Measurements from ENCODE around the gene CNN1. TPM values are rescaled to one million over a fixed set of nuclear protein-coding genes. Genes with fewer than 3 reads are reported as not detected.

CNN1 gene
- total and polyA plus RNA-seq, 9 of the 15 experiments (the other 6 are each of a cell fraction or from before 2014, with no cell fraction given), result 0.23 to 10.6 (median 5.2) TPM

GRCh38 chr19:11547929-11548700 is 9.5 kb downstream of the CNN1 start (continued):
- TF ChIP-seq ZNF766 (CRISPR knock-in tag; conservative IDR thresholded peaks at IDR 0.05), result no peak
- no peak for TF ChIP-seq HDAC3 (IDR thresholded peaks at IDR 0.05; ENCODE audit: borderline replicate concordance, partially characterized antibody)
- no peak for TF ChIP-seq CHAMP1 (IDR thresholded peaks at IDR 0.05)
- TF ChIP-seq, protein P1, sequence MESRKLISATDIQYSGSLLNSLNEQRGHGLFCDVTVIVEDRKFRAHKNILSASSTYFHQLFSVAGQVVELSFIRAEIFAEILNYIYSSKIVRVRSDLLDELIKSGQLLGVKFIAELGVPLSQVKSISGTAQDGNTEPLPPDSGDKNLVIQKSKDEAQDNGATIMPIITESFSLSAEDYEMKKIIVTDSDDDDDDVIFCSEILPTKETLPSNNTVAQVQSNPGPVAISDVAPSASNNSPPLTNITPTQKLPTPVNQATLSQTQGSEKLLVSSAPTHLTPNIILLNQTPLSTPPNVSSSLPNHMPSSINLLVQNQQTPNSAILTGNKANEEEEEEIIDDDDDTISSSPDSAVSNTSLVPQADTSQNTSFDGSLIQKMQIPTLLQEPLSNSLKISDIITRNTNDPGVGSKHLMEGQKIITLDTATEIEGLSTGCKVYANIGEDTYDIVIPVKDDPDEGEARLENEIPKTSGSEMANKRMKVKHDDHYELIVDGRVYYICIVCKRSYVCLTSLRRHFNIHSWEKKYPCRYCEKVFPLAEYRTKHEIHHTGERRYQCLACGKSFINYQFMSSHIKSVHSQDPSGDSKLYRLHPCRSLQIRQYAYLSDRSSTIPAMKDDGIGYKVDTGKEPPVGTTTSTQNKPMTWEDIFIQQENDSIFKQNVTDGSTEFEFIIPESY (CRISPR knock-in tag; IDR thresholded peaks at IDR 0.05), result no peak
- no peak for TF ChIP-seq TCFL5 (CRISPR knock-in tag; conservative IDR thresholded peaks at IDR 0.05)
- no peak for TF ChIP-seq KAT2B (IDR thresholded peaks at IDR 0.05; ENCODE audit: low read depth, low read length)
- peak; percentile 52 for TF ChIP-seq CHD4 (IDR thresholded peaks at IDR 0.05; ENCODE audit: insufficient read depth, insufficient replicate concordance, low read depth, low read length, poor library complexity, severe bottlenecking)
- no peak for TF ChIP-seq CBFB (CRISPR knock-in tag; IDR thresholded peaks at IDR 0.05)
- no peak for TF ChIP-seq PTBP1 (IDR thresholded peaks at IDR 0.05; ENCODE audit: low read depth, low read length)
- TF ChIP-seq ATF3 (IDR thresholded peaks at IDR 0.05), result peak; percentile 64
- TF ChIP-seq ATF3 (CRISPR knock-in tag; conservative IDR thresholded peaks at IDR 0.05), result no peak
- TF ChIP-seq HOXB6 (CRISPR knock-in tag; IDR thresholded peaks at IDR 0.05; ENCODE audit: borderline replicate concordance), result no peak
- TF ChIP-seq ILK (tag; IDR thresholded peaks at IDR 0.05; ENCODE audit: borderline replicate concordance, low read depth), result no peak
- no peak for TF ChIP-seq ZNF778 (CRISPR knock-in tag; IDR thresholded peaks at IDR 0.05)
- no peak for TF ChIP-seq PURB (CRISPR knock-in tag; IDR thresholded peaks at IDR 0.05; ENCODE audit: low read depth)
- TF ChIP-seq SNIP1 (IDR thresholded peaks at IDR 0.05; ENCODE audit: low read depth), result no peak
- TF ChIP-seq NKRF (IDR thresholded peaks at IDR 0.05; ENCODE audit: borderline replicate concordance), result no peak
- TF ChIP-seq ZNF347 (CRISPR knock-in tag; IDR thresholded peaks at IDR 0.05; ENCODE audit: low read depth), result no peak
- 0 out of 2 replicates have a peak, but pooled peaks have one; percentile 13 for TF ChIP-seq ZFX (CRISPR knock-in tag; IDR thresholded peaks at IDR 0.05)
- peak; percentile 47 for TF ChIP-seq BCOR (IDR thresholded peaks at IDR 0.05)
- TF ChIP-seq ZKSCAN3 (CRISPR knock-in tag; IDR thresholded peaks at IDR 0.05), result no peak
